ENCODE data around the gene GNB1L. TPM values are rescaled to one million over a fixed set of nuclear protein-coding genes. Genes with fewer than 3 reads are reported as not detected.

GNB1L gene
- total RNA-seq, 1 experiment from 2014 or later, result 10.3 TPM

DNA sequence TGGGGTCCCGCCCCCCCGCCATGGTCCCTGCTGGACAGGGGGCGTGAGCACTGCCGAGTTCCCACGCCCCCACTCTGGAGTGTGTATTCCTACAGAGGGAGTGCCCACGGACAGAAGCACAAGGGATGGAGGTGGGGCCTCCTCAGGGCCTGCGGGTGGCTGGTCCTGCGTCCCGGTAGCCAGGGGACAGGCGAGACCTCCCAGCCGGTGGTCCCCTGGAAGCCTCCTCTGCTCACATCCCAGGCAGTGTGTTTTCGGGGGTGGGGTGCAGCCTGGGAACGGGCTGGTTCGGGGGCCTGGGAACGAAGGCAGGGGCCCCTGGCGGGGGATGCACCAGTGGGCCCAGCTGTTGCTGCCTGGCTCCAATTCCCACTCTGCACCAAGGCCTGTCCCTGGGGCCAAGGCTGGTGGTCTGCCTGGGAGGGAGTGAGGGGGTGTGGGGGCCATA, 115.2 kb downstream of the GNB1L start:
- H3K9me2 ChIP-seq (ENCODE audit: insufficient read depth), result no peaks in the 10 kb centered on the region
- no peaks in the 10 kb centered on the region for H3K27me3 ChIP-seq (ENCODE audit: insufficient read depth, low read depth)
- H4K20me1 ChIP-seq (ENCODE audit: insufficient read depth), result no peaks in the 10 kb centered on the region
- no peak overlapping the region for H2AFZ ChIP-seq
- no peak overlapping the region for H3K4me3 ChIP-seq
- intact Hi-C loops (cut with micrococcal nuclease; ENCODE audit: unreplicated experiment), result no loop called here
- no peaks in the 10 kb centered on the region for H3K4me1 ChIP-seq (replicated peaks; ENCODE audit: insufficient read depth)
- TF ChIP-seq EZH2 (IDR thresholded peaks at IDR 0.05; ENCODE audit: low read depth), result no peak
- TF ChIP-seq CTCF (conservative IDR thresholded peaks at IDR 0.05), result no peak
- H3K79me2 ChIP-seq (ENCODE audit: low read depth), result no peaks in the 10 kb centered on the region
- no peaks in the 10 kb centered on the region for H3F3A ChIP-seq (ENCODE audit: insufficient read depth, low read depth)
- no TSS peak for BruUV-seq (replicated peaks)
- H3K4me2 ChIP-seq, result no peak overlapping the region
- no peaks in the 10 kb centered on the region for H3K9me3 ChIP-seq (ENCODE audit: insufficient read depth, low read depth)
- H3K36me3 ChIP-seq (ENCODE audit: low read depth), result no peaks in the 10 kb centered on the region
- no peak for DNase-seq
- POLR2A ChIA-PET (ENCODE audit: unreplicated experiment), result no interaction called here
- CTCF ChIA-PET, result no interaction called here
- H3K27ac ChIP-seq, result no peak overlapping the region

- DNase-seq, result no peak
- H3K9me2 ChIP-seq (ENCODE audit: insufficient read depth), result no peaks in the 10 kb centered on the region
- H2AFZ ChIP-seq, result no peak overlapping the region
- H3K36me3 ChIP-seq (ENCODE audit: low read depth), result no peaks in the 10 kb centered on the region
- H3K9me3 ChIP-seq (ENCODE audit: insufficient read depth, low read depth), result no peaks in the 10 kb centered on the region
- no TSS peak for BruUV-seq (replicated peaks)
- no peaks in the 10 kb centered on the region for H3K79me2 ChIP-seq (ENCODE audit: low read depth)
- H3K27me3 ChIP-seq (ENCODE audit: insufficient read depth, low read depth), result no peaks in the 10 kb centered on the region
- H3K4me1 ChIP-seq (replicated peaks; ENCODE audit: insufficient read depth), result no peaks in the 10 kb centered on the region
- H4K20me1 ChIP-seq (ENCODE audit: insufficient read depth), result no peaks in the 10 kb centered on the region
- H3K4me3 ChIP-seq, result no peak overlapping the region
- no peak overlapping the region for H3K4me2 ChIP-seq
- H3K27ac ChIP-seq, result no peak overlapping the region
- TF ChIP-seq CTCF (conservative IDR thresholded peaks at IDR 0.05) (no peak), EZH2 (IDR thresholded peaks at IDR 0.05; ENCODE audit: low read depth) (no peak)
- H3F3A ChIP-seq (ENCODE audit: insufficient read depth, low read depth), result no peaks in the 10 kb centered on the region
- intact Hi-C loops (cut with micrococcal nuclease; ENCODE audit: unreplicated experiment), result no loop called here
- ChIA-PET CTCF (no interaction called here), POLR2A (ENCODE audit: unreplicated experiment) (no interaction called here)
These were observed 115.8 kb downstream of the GNB1L start for GRCh38 chr22:19738664-19739447.

DNA sequence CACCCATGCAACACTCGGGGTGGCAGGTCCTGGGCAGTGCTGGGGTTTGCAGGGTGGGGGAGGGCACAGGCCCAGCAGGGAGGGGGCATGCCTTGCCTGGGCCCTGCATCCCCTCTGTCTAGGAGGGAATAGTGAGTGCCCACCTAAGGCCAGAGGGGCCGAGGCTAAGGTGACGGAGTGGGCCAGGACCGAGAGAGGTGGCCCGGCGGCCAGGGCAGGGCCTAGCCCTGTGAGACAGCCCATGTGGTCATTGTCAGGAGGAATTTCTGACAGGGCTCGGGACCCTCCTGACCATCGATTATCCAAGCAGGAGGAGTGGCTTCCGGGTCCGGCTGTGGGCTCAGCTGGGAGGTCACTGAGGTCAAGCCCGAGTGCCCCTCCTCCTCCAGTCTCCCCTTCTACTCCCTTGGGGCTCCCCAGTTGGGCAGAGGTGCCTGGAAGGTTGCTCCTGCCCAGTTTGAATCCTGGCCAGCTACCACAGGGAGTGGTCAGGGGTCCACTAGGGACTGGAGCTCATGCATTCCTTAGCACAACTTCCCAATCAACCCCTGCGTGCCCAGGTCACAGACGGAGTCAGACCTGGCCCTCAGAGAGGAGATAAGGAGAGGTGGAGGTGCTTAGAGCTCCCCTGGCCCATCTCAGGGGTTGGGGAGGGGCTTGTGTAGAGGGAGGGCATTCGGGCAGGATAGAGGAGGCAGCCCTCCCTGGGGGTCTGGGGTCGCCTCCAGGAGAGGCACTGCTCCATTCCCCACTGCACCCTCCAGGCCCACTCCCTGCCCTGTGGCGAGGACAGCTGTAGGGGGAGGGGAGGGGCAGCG, 116.6 kb downstream of the GNB1L start:
- no peaks in the 10 kb centered on the region for H3K9me2 ChIP-seq (ENCODE audit: insufficient read depth)
- POLR2A ChIA-PET (ENCODE audit: unreplicated experiment), result no interaction called here
- no peak overlapping the region for H3K4me3 ChIP-seq
- no peaks in the 10 kb centered on the region for H3F3A ChIP-seq (ENCODE audit: insufficient read depth, low read depth)
- no peaks in the 10 kb centered on the region for H3K79me2 ChIP-seq (ENCODE audit: low read depth)
- no peaks in the 10 kb centered on the region for H3K27me3 ChIP-seq (ENCODE audit: insufficient read depth, low read depth)
- no peaks in the 10 kb centered on the region for H4K20me1 ChIP-seq (ENCODE audit: insufficient read depth)
- DNase-seq, result no peak
- no peak overlapping the region for H3K4me2 ChIP-seq
- intact Hi-C loops (cut with micrococcal nuclease; ENCODE audit: unreplicated experiment), result no loop called here
- CTCF ChIA-PET, result no interaction called here
- H3K9me3 ChIP-seq (ENCODE audit: insufficient read depth, low read depth), result no peaks in the 10 kb centered on the region
- BruUV-seq (replicated peaks), result no TSS peak
- H2AFZ ChIP-seq, result no peak overlapping the region
- H3K27ac ChIP-seq, result no peak overlapping the region
- TF ChIP-seq CTCF (conservative IDR thresholded peaks at IDR 0.05) (no peak), EZH2 (IDR thresholded peaks at IDR 0.05; ENCODE audit: low read depth) (no peak)
- H3K4me1 ChIP-seq (replicated peaks; ENCODE audit: insufficient read depth), result no peaks in the 10 kb centered on the region
- H3K36me3 ChIP-seq (ENCODE audit: low read depth), result no peaks in the 10 kb centered on the region
